Fibroblast of villous mesenchyme (primary cell): ENCODE results near the gene KCNAB2. TPM values are rescaled to one million over a fixed set of nuclear protein-coding genes. Genes with fewer than 3 reads are reported as not detected.
A peak's percentile ranks its signal among the peaks of the same experiment; 100 is the strongest.

Experiments used
- DNase-seq: peaks from one replicate; pipeline ENCODE4 v3.0.0-alpha.2; 2010; ENCODE audit warnings: low read depth
- H3K4me3 ChIP-seq: 2 replicates; pipeline ENCODE4 v1.5.1; 2011; ENCODE audit warnings: low read depth, mild to moderate bottlenecking, low read length
- total RNA-seq: library from RNA; depleted of rRNA; stranded (reverse); fragments of >200 nt; gene quantifications from 2 replicates; pipeline ENCODE4 v1.2.3, GENCODE V29; 2012
- TF ChIP-seq, protein P1 (sequence below): IDR thresholded peaks from 2 replicates; pipeline ENCODE4 v1.5.1; 2012; ENCODE audit warnings: low read depth, mild to moderate bottlenecking, low read length; ENCODE audit not compliant: insufficient read depth

The KCNAB2 gene
- total RNA-seq, 1 donor, result 2.6 TPM

DNA sequence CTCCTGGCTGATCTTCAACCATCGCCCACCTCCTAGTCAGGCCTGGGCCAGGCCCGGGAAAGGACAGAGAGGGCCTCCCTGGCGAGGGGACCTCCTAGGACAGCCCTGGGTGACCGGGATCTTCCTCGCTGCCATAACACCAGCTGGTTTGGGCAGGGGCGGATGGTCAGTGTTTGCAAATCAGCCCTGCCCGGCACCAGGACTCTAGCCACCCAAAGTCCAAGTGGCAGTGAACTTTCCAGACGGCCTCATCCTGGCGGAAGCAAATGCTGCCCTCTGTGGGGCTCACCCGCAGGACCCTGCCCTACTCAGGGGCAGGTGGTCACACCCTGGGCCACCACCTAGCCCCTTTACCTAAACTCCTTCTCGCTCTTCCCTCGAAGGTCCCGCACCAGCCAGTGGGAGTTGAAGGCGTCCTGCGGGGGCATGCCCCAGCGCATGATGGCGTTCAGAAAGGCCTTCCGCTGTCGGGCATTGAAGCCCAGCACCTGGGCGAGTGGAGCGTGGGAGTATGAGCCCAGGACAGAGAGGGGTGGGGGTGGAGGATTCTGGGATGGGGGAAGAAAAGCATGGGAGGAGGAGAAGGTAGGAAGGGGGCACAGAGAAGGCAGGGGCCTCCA lies 79.2 kb downstream of the KCNAB2 start:
- TF ChIP-seq, protein P1, sequence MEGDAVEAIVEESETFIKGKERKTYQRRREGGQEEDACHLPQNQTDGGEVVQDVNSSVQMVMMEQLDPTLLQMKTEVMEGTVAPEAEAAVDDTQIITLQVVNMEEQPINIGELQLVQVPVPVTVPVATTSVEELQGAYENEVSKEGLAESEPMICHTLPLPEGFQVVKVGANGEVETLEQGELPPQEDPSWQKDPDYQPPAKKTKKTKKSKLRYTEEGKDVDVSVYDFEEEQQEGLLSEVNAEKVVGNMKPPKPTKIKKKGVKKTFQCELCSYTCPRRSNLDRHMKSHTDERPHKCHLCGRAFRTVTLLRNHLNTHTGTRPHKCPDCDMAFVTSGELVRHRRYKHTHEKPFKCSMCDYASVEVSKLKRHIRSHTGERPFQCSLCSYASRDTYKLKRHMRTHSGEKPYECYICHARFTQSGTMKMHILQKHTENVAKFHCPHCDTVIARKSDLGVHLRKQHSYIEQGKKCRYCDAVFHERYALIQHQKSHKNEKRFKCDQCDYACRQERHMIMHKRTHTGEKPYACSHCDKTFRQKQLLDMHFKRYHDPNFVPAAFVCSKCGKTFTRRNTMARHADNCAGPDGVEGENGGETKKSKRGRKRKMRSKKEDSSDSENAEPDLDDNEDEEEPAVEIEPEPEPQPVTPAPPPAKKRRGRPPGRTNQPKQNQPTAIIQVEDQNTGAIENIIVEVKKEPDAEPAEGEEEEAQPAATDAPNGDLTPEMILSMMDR, result no peak
- no peak overlapping the region for H3K4me3 ChIP-seq
- DNase-seq, result no peak

- DNase-seq, result no peak
- no peak overlapping the region for H3K4me3 ChIP-seq
- TF ChIP-seq, protein P1, result no peak
Observed at GRCh38 chr1:6125366-6125765, 79.7 kb downstream of the KCNAB2 start.

- TF ChIP-seq, protein P1, result no peak
- no peak for DNase-seq
- no peak overlapping the region for H3K4me3 ChIP-seq
Observed at GRCh38 chr1:6126028-6126427, 80.3 kb downstream of the KCNAB2 start.

DNA sequence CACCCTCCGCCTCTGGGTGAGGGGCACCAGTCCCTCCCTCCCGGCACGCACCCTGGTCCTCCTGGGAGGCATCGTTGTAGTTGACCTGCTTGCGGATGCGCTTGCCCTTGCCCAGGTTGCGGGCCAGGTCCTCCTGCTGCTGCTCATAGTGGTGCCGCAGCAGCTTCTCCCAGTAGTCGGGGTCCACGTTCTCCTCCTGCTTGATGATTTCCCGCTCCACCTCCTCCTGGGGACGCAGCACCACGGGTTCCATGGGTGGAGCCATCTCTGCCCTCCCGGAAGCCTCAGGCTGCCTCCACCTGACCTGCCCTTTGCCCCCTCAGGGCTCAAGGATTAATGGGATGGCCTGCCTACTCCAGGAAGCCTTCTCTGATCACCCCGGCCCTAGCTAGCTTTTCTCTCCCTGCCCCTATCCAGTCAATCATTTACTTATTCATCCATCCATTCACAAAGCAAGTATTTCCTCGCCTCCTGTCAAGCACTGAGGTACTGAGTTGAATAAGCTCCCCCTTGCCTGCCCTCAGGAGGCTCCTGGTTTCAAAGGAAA lies 80.9 kb downstream of the KCNAB2 start:
- DNase-seq, result no peak
- H3K4me3 ChIP-seq, result no peak overlapping the region
- TF ChIP-seq, protein P1, result no peak

DNA sequence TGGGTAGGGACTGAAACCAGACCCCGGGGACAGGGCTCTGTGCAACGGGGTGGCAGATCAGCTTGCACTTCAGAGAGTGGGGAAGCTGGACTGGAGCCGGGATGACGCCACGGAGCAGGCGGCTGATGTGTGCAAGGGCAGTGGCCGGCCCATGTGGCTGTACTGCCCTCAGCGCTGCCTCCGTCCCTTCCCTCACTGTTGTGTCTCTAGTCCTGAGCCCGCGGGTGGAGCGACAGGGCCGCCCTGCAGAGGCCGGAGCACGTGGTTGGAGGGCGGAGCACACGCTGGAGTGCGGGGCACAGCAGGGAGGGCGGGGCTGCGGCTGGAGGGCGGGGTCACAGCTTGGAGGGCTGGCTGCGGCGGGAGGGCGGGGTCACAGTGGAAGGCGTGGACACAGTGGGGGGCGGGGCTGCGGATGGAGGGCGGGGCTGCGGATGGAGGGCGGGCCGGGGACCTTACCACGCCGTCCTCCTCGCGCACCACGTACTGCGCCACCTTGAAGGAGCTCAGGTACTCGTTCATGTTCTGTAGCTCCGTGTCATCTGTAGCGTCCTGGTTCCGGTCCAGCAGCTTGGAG lies 82.0 kb downstream of the KCNAB2 start:
- TF ChIP-seq, protein P1, result no peak
- peak; percentile 58 for DNase-seq
- no peak overlapping the region for H3K4me3 ChIP-seq

DNA sequence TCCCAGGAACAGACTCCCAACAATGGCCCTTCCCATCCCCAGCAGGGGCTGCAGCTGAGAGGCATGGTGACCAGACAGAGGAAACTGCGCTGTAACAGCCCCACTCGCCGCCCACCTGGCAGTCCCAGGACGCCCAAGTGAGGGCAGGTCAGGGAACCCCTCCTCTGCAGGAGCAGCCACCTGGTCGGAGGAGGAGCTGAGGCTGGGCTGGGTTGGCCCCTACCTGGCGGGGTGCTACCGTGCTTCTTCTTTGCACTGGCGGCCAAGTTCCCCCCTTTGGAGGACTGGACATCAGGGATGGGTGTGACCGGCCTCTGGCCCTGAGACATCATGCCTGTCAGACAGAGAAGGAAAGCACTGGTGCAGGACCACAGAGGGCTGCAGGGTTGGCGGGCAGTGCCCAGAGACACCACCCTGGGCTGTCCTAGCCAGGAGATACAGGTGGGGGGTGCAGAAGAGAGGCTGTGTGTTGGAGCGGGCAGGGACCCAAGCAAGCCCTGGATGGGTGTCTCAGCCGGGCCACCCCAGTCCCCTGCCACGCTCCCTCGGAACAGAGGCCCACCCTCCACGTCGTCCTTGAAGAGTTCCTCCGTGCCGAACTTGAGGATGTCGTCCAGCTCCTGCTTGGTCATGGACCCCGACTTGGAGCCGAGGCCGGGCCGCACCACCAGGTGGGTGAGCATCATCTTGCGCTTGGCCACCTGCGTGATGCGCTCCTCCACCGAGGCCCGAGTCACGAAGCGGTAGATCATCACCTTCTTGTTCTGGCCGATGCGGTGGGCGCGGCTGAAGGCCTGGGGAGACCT lies 82.8 kb downstream of the KCNAB2 start:
- no peak for DNase-seq
- TF ChIP-seq, protein P1, result no peak
- H3K4me3 ChIP-seq, result no peak overlapping the region
